ENCODE measurements around the gene CPAMD8. TPM values are rescaled to one million over a fixed set of nuclear protein-coding genes. Genes with fewer than 3 reads are reported as not detected.

CPAMD8 gene
- total and polyA plus RNA-seq, 2 experiments from 2014 or later, result 7.9 to 17.6 TPM

DNA sequence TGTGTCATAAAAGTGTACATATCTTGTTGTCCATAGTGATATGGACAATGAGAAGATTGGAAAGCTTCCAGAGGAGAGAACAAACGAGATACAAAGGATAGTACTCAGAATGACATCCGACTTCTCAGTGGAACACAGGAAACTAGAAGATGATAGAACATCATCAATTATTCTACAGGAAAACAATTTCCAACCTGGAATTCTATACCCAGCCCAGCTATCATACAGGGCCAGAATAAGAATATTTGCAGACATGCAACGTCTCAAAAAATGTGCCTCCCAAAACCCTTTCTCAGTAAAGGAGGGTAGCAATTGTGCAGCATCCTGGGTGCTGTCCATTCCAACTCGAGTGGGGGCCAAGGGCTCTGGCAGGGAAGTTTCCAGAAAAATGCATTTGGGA is 113.8 kb downstream of the CPAMD8 start:
- no peaks in the 10 kb centered on the region for H3K36me3 ChIP-seq (replicated peaks; ENCODE audit: insufficient read depth, low read depth)
- H3K4me3 ChIP-seq, result no peak overlapping the region
- H3K9me2 ChIP-seq (replicated peaks; ENCODE audit: insufficient read depth), result no peaks in the 10 kb centered on the region
- no peak overlapping the region for H3K27ac ChIP-seq
- no peaks in the 10 kb centered on the region for H3K79me2 ChIP-seq
- no peaks in the 10 kb centered on the region for H3K27me3 ChIP-seq
- no peaks in the 10 kb centered on the region for H3K4me1 ChIP-seq (ENCODE audit: insufficient read depth)
- no peaks in the 10 kb centered on the region for H4K20me1 ChIP-seq (ENCODE audit: insufficient read depth, poor library complexity, severe bottlenecking)
- TF ChIP-seq, protein P1, sequence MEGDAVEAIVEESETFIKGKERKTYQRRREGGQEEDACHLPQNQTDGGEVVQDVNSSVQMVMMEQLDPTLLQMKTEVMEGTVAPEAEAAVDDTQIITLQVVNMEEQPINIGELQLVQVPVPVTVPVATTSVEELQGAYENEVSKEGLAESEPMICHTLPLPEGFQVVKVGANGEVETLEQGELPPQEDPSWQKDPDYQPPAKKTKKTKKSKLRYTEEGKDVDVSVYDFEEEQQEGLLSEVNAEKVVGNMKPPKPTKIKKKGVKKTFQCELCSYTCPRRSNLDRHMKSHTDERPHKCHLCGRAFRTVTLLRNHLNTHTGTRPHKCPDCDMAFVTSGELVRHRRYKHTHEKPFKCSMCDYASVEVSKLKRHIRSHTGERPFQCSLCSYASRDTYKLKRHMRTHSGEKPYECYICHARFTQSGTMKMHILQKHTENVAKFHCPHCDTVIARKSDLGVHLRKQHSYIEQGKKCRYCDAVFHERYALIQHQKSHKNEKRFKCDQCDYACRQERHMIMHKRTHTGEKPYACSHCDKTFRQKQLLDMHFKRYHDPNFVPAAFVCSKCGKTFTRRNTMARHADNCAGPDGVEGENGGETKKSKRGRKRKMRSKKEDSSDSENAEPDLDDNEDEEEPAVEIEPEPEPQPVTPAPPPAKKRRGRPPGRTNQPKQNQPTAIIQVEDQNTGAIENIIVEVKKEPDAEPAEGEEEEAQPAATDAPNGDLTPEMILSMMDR (IDR thresholded peaks at IDR 0.05; ENCODE audit: poor library complexity), result no peak
- no peak for TF ChIP-seq EZH2phosphoT487 (IDR thresholded peaks at IDR 0.05; ENCODE audit: low read depth, severe bottlenecking, unreplicated experiment)
- TF ChIP-seq EZH2 (IDR thresholded peaks at IDR 0.05; ENCODE audit: borderline replicate concordance), result no peak
- peaks cover 6% of the 10 kb centered on the region for H3K9me3 ChIP-seq (ENCODE audit: low read depth)
- no peak overlapping the region for H2AFZ ChIP-seq
- no peak overlapping the region for H3K4me2 ChIP-seq
- DNase-seq (ENCODE audit: low spot score), result no peak
- 86% methylated on average over 4 of the region's 4 CpGs for WGBS (ENCODE audit: low lambda C conversion rate, missing lambda C conversion rate)

DNA sequence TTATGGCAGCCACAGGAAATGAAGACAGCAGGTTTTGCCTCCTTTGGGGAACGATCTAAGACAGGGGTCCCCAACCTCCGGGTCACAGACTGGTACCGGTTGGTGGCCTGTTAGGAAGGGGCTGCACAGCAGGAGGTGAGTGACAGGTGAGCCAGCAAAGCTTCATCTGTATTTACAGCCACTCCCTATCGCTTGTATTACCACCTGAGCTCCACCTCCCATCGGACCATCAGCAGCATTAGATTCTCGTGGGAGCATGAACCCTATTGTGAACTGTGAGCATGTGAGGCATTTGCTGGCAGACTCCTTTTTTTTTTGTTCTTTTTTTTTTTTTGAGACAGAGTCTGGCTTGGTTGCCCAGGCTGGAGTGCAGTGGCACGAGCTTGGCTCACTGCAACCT is 115.6 kb downstream of the CPAMD8 start:
- Histone ChIP-seq H3K79me2 (no peaks in the 10 kb centered on the region), H3K9me2 (replicated peaks; ENCODE audit: insufficient read depth) (no peaks in the 10 kb centered on the region), H3K4me1 (ENCODE audit: insufficient read depth) (no peaks in the 10 kb centered on the region), H3K4me2 (no peak overlapping the region), H3K9me3 (ENCODE audit: low read depth) (peaks cover 6% of the 10 kb centered on the region), H3K4me3 (no peak overlapping the region), H3K27ac (no peak overlapping the region), H3K27me3 (no peaks in the 10 kb centered on the region), H4K20me1 (ENCODE audit: insufficient read depth, poor library complexity, severe bottlenecking) (no peaks in the 10 kb centered on the region), H3K36me3 (replicated peaks; ENCODE audit: insufficient read depth, low read depth) (no peaks in the 10 kb centered on the region), H2AFZ (no peak overlapping the region)
- TF ChIP-seq, protein P1 (IDR thresholded peaks at IDR 0.05; ENCODE audit: poor library complexity), result no peak
- no peak for TF ChIP-seq EZH2 (IDR thresholded peaks at IDR 0.05; ENCODE audit: borderline replicate concordance)
- no peak for TF ChIP-seq EZH2phosphoT487 (IDR thresholded peaks at IDR 0.05; ENCODE audit: low read depth, severe bottlenecking, unreplicated experiment)
- WGBS (ENCODE audit: low lambda C conversion rate, missing lambda C conversion rate), result 94% methylated on average over 7 of the region's 7 CpGs
- DNase-seq (ENCODE audit: low spot score), result no peak

DNA sequence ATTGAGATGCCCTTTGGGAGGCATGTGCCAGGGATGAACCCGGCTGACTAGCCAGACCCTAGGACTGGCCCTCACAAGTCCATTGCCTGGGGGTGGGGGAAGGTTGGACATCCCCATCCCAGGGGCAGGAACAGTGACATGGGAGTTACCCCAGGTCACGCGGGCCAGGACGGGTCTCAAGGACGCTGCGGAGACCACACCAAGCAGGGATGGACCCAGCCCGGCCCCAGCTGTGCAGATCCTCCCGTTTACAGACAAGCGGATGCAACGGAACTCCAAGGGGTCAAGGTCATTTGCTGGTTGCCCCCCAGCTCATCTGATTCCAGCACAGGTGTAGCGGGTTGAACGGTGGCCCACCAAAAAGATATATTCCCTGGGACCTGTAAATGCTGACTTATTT is 117.9 kb downstream of the CPAMD8 start:
- no peaks in the 10 kb centered on the region for H3K9me2 ChIP-seq (replicated peaks; ENCODE audit: insufficient read depth)

More for the DNA sequence above, 117.9 kb downstream of the CPAMD8 start:
- H3K4me1 ChIP-seq (ENCODE audit: insufficient read depth), result no peaks in the 10 kb centered on the region
- no peaks in the 10 kb centered on the region for H3K79me2 ChIP-seq
- H3K4me2 ChIP-seq, result no peak overlapping the region
- no peaks in the 10 kb centered on the region for H4K20me1 ChIP-seq (ENCODE audit: insufficient read depth, poor library complexity, severe bottlenecking)
- DNase-seq (ENCODE audit: low spot score), result no peak
- H3K27me3 ChIP-seq, result no peaks in the 10 kb centered on the region
- no peak for TF ChIP-seq EZH2 (IDR thresholded peaks at IDR 0.05; ENCODE audit: borderline replicate concordance)
- no peak for TF ChIP-seq EZH2phosphoT487 (IDR thresholded peaks at IDR 0.05; ENCODE audit: low read depth, severe bottlenecking, unreplicated experiment)
- TF ChIP-seq, protein P1 (IDR thresholded peaks at IDR 0.05; ENCODE audit: poor library complexity), result no peak
- WGBS (ENCODE audit: low lambda C conversion rate, missing lambda C conversion rate), result 78% methylated on average over 12 of the region's 12 CpGs
- peaks cover 6% of the 10 kb centered on the region for H3K9me3 ChIP-seq (ENCODE audit: low read depth)
- no peak overlapping the region for H3K27ac ChIP-seq
- H3K36me3 ChIP-seq (replicated peaks; ENCODE audit: insufficient read depth, low read depth), result no peaks in the 10 kb centered on the region
- H2AFZ ChIP-seq, result no peak overlapping the region
- no peak overlapping the region for H3K4me3 ChIP-seq
